Psoas muscle (tissue), 8 donors: ENCODE measurements around the gene TMEM235. TPM values are rescaled to one million over a fixed set of nuclear protein-coding genes. Genes with fewer than 3 reads are reported as not detected.
A peak's percentile ranks its signal among the peaks of the same experiment; 100 is the strongest.

Experiments used
- ATAC-seq, 4 donors: fragments of 200-7000 bp; cut with Tn5 transposase; one replicate each; pipeline ENCODE4 v1.9.1; 2020; ENCODE audit warnings: moderate library complexity in 3 of 4, mild to moderate bottlenecking in 2 of 4
- DNase-seq, 2 donors: peaks; one replicate each; pipeline ENCODE4 v3.0.0-alpha.2; 2020
- H3K27ac ChIP-seq: fragments of 200-600 bp; one replicate; pipeline ENCODE4 v1.8.0; 2022
- H3K27me3 ChIP-seq, 3 donors: fragments of 200-600 bp in 1 of 3; one replicate each; pipeline versions ENCODE4 v1.6.1 to v1.8.0; 2013 to 2022; ENCODE audit warnings: low read length in 2 of 3, mild to moderate bottlenecking in 2 of 3, moderate library complexity in 1 of 3; ENCODE audit not compliant: insufficient read depth in 3 of 3
- H3K36me3 ChIP-seq, 2 donors: fragments of 200-600 bp in 1 of 2; one replicate each; pipeline versions ENCODE4 v1.6.1 to v1.8.0; 2013 to 2022; ENCODE audit warnings: low read depth in 1 of 2, mild to moderate bottlenecking in 1 of 2, moderate library complexity in 1 of 2; ENCODE audit not compliant: insufficient read depth in 1 of 2
- H3K4me1 ChIP-seq: fragments of 200-600 bp; one replicate; pipeline ENCODE4 v1.8.0; 2022
- H3K4me3 ChIP-seq: fragments of 200-600 bp; one replicate; pipeline ENCODE4 v1.8.0; 2022; ENCODE audit warnings: mild to moderate bottlenecking
- H3K9me3 ChIP-seq: fragments of 200-600 bp; one replicate; pipeline ENCODE4 v1.8.0; 2022
- WGBS, 3 donors: extraction: QIAGEN DNeasy Blood & Tissue Kit; methylation state at CpG; one replicate each; pipeline versions ENCODE4 v1.1.6 to v1.1.7; 2013; 5-methylcytosine and 5-hydroxymethylcytosine counted together
- intact Hi-C, 2 donors: fragments of 100-400 bp; cut with DNase I; formaldehyde crosslinking; loops; one replicate each; pipeline versions ENCODE4 v1.11.0 to v1.14.2; 2022
- polyA plus RNA-seq, 3 donors: library from polyadenylated mRNA; stranded (reverse); fragments of 200-250 nt; gene quantifications; one replicate each; pipeline ENCODE4 v1.2.3, GENCODE V29; 2013
- total RNA-seq, 4 donors: library from RNA; stranded (reverse); fragmentation: NEBNext Ultra II Directional in 2 of 4; extraction: Animal tissue kit (Norgen Biotek cat#: 25700) in 2 of 4; gene quantifications; one replicate each; pipeline versions ENCODE4 v1.2.1 to v1.2.4, GENCODE V29; 2021 to 2023
- TF ChIP-seq, protein P1 (sequence below): fragments of 200-600 bp; IDR thresholded peaks from one replicate; pipeline ENCODE4 v1.8.0; 2022; ENCODE audit warnings: antibody characterized with exemption
- donor health status: healthy with polysubstance abuse.
- donor health status: DM: no; HTN: no; CAD: no; lungs with moderate emphysema.
- donor health status: Bipolar disorder and iron deficiency.
- donor health status: healthy.
- donor health status: DM: yes; HTN: yes; CAD: no.
- donor health status: DM: no; HTN: no; CAD: no.
- donor health status: DM: no; HTN: no; CAD: no.
- donor health status: DM: yes; HTN: yes; CAD: no.

TMEM235 gene
- total and polyA plus RNA-seq, 7 donors = not detected

DNA sequence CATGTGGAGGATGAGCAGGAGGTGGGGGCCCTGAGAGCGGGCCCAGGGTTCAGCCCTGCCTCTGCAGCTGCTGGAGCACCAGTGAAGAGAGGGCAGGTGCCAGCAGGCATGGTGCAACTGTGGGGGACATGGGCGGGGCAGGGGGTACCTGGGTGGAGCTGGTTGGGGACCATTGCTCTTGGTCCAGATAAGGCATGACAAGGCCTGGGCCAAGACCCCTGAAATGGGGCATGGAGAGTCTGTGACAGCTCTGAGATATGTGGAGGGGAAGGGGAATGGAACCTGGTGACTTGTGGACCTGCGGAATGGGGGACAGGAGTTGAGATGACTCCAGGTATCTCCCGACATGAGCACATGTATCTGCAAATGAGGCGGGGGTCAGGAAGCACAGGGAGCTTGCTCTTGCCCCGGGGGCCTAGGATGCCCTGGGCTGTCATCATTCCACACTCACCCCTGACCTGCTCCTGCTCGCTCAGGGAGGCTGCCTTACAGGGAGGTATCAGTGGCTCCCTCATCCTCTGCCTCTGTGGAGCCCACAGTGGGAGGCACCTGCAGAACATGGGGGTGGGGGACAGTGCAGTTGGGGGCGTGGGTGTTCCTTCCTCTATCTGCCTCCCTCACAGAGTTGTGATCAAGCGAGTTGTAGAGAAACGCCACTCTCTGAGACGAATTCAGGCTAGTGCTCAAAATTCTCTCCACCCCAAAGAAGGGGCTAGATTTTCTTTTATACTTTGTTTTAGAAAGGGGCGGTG is 40.2 kb downstream of the TMEM235 start:
- Histone ChIP-seq H3K27ac (no peak overlapping the region), H3K9me3 (no peaks in the 10 kb centered on the region), H3K4me1 (no peaks in the 10 kb centered on the region), H3K36me3 (no peaks in the 10 kb centered on the region), H3K4me3 (no peak overlapping the region), H3K27me3 (peaks cover 0 to 21% (median 10%) of the 10 kb centered on the region in 3 donors)
- ATAC-seq (no peak), DNase-seq (no peak)
- 76 to 87% (median 82%) methylated on average over 12 of the region's 12 CpGs for WGBS, 3 donors
- intact Hi-C loops = no loop called here
- TF ChIP-seq, protein P1, sequence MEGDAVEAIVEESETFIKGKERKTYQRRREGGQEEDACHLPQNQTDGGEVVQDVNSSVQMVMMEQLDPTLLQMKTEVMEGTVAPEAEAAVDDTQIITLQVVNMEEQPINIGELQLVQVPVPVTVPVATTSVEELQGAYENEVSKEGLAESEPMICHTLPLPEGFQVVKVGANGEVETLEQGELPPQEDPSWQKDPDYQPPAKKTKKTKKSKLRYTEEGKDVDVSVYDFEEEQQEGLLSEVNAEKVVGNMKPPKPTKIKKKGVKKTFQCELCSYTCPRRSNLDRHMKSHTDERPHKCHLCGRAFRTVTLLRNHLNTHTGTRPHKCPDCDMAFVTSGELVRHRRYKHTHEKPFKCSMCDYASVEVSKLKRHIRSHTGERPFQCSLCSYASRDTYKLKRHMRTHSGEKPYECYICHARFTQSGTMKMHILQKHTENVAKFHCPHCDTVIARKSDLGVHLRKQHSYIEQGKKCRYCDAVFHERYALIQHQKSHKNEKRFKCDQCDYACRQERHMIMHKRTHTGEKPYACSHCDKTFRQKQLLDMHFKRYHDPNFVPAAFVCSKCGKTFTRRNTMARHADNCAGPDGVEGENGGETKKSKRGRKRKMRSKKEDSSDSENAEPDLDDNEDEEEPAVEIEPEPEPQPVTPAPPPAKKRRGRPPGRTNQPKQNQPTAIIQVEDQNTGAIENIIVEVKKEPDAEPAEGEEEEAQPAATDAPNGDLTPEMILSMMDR = no peak

DNA sequence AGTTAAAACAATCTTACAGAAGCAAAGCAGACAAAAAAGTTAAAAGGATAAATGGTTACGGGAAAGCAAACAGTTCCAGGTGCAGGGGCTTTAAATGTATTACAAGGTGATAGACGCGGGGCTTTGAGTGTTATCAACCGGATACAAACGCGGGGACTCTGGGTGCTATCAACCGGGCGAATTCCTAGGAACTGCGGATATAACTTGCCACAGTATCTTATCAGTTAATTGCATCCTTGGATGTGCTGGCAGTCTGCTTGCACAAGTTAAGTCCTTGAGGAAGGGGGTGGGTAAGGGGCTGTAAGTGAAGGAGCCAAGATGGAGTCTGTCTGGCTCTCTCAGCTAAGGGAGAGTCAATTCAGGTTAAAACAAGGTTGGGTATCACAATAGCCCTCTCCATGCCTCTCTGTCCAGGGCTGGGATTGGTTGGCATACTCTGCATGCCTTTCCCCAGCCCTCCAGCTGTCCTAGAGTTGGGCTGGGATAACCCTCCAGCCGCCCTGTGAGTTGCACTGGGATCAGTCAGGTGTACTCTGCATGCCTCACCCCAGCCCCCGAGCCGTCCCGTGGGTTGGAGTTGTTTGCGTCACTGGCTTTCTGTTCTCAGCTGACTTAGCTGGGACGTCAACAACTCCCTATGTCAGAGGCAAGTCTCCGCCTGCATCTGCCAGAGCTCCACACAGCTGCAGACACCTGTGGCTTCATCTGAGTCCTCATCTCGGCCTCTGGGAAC is 40.9 kb downstream of the TMEM235 start:
- peak; percentile 56 to 87 (median 76) for ATAC-seq
- H3K9me3 ChIP-seq = no peaks in the 10 kb centered on the region
- peak overlapping the region; percentile 6 for H3K4me3 ChIP-seq
- no peaks in the 10 kb centered on the region for H3K4me1 ChIP-seq
- no peak overlapping the region for H3K27ac ChIP-seq
- TF ChIP-seq, protein P1 = no peak
- H3K27me3 ChIP-seq = peaks cover 0 to 21% (median 10%) of the 10 kb centered on the region in 3 donors
- intact Hi-C loops = no loop called here
- 31 to 47% (median 40%) methylated on average over 17 of the region's 17 CpGs for WGBS, 3 donors
- DNase-seq = no peak
- no peaks in the 10 kb centered on the region for H3K36me3 ChIP-seq

DNA sequence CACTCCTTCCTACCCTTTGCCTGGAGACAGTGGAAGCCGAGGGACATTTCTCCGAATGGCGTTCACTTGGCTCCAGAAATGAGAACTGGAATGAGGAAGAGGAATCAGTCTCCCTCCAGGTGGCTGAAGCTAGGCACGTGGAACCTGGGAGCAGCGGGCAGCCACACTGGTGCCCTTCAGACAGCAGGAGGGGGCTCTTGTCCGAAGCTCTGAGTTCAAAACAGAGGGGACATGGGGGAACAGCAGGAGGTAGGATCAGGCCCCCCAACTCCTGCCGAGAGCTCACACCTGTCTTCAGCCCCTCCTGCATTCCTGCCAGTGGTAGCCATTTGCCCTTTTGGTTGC is 41.5 kb downstream of the TMEM235 start:
- no peaks in the 10 kb centered on the region for H3K9me3 ChIP-seq
- ATAC-seq (no peak), DNase-seq (peak in 1 of 2 donors; percentile 38)
- peak overlapping the region; percentile 6 for H3K4me3 ChIP-seq
- H3K27ac ChIP-seq = no peak overlapping the region
- H3K36me3 ChIP-seq = no peaks in the 10 kb centered on the region
- peaks cover 0 to 21% (median 10%) of the 10 kb centered on the region in 3 donors for H3K27me3 ChIP-seq
- intact Hi-C loops = no loop called here
- 42 to 51% (median 44%) methylated on average over 7 of the region's 7 CpGs for WGBS, 3 donors
- TF ChIP-seq, protein P1 = no peak
- peaks cover 1% of the 10 kb centered on the region for H3K4me1 ChIP-seq

DNA sequence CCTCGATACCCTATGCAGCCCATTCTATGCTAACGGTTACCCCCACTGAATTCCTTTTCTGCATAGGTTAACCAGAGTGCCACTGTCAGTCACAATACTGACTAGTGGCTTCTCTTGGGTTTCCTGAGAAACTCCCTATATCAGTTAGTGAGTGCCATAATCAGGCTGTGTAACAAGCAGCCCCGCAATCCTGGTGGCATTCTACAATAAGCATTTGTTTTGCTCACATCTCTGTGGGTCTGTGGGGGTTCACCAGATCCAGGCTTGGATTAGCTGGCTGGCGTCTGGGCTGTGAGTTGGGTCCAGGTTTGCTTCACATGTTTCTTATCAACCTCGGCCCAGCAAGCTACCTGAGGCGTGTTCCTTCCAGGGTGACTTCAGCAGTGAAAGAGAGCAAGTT is 42.4 kb downstream of the TMEM235 start:
- H3K9me3 ChIP-seq = no peaks in the 10 kb centered on the region
- peaks cover 8% of the 10 kb centered on the region for H3K4me1 ChIP-seq
- H3K27me3 ChIP-seq = peaks cover 0 to 21% (median 6%) of the 10 kb centered on the region in 3 donors
- ATAC-seq (no peak), DNase-seq (no peak)
- no peak overlapping the region for H3K4me3 ChIP-seq
- TF ChIP-seq, protein P1 = no peak
- H3K27ac ChIP-seq = no peak overlapping the region
- 92 to 96% (median 94%) methylated on average over 6 of the region's 6 CpGs for WGBS, 3 donors
- no peaks in the 10 kb centered on the region for H3K36me3 ChIP-seq
- intact Hi-C loops = no loop called here
